SH-SY5Y (cell line): ENCODE data around the gene ZNF362.

Experiments used
- GATA2 ChIP-seq: IDR thresholded peaks from 2 replicates; pipeline ENCODE4 v1.6.1; 2011; ENCODE audit warnings: mild to moderate bottlenecking, low read depth, low read length
- GATA3 ChIP-seq: IDR thresholded peaks from 2 replicates; pipeline ENCODE4 v1.6.1; 2011; ENCODE audit warnings: low read depth, mild to moderate bottlenecking, low read length, moderate library complexity

DNA sequence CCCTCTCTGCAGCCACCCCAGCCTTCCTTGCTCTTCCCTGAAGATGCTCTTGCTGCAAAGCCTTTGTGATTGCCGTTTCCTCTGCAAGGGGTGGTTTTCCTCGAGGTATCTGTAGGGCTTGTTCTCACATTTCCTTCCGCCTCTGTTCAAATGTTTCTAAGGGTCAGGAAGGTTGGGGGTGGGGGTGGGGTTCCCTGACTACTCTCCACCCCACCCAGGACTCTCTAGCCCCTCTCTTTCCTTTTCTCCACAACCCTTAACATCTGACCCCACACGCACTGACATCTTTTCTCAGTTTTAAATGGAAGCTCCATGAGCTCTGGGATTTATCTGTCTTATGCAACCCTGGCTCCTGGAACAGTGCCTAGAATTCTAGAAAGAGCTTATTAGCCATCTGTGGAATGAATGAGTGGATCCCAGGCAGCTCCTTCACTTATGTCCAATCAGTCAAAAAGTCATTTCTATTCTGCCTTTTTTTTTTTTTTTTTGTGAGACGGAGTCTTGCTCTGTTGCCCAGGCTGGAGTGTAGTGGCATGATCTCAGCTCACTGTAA, 27.3 kb upstream of the ZNF362 start:
- no peak for TF ChIP-seq GATA3
- no peak for TF ChIP-seq GATA2
